K562 (cell line): Measurements from ENCODE around the gene PLAC8. TPM values are rescaled to one million over a fixed set of nuclear protein-coding genes. Genes with fewer than 3 reads are reported as not detected.

Experiments
- CBX3 ChIP-seq, 2 experiments: IDR thresholded peaks; 1 replicate in 1 of 2; 2 replicates in 1 of 2; pipeline ENCODE4 v1.6.1; 2012; ENCODE audit warnings: inconsistent platforms in 2 of 2, low read length in 2 of 2, borderline replicate concordance in 1 of 2, control low read depth in 1 of 2
- NFIC ChIP-seq: fragments of 450-650 bp; IDR thresholded peaks from 2 replicates; pipeline ENCODE4 v1.6.1; 2017; ENCODE audit warnings: mild to moderate bottlenecking, inconsistent platforms
- NFXL1 ChIP-seq: fragments of 450-650 bp; formaldehyde crosslinking; IDR thresholded peaks from 2 replicates; pipeline ENCODE4 v1.4.0; 2021; ENCODE audit warnings: mild to moderate bottlenecking
- POLR2AphosphoS5 ChIP-seq: IDR thresholded peaks from 2 replicates; pipeline ENCODE4 v1.6.1; 2011; ENCODE audit warnings: mild to moderate bottlenecking, low read depth, low read length, moderate library complexity; ENCODE audit not compliant: control insufficient read depth, insufficient read depth
- ZNF318 ChIP-seq, 2 experiments: fragments of 450-650 bp; IDR thresholded peaks; 2 replicates each; pipeline ENCODE4 v1.6.1; 2016; ENCODE audit warnings: mild to moderate bottlenecking in 2 of 2, borderline replicate concordance in 1 of 2, low read depth in 1 of 2, moderate library complexity in 1 of 2
- polyA plus RNA-seq, 8 experiments: library from polyadenylated mRNA; depleted of rRNA in 4 of 8; stranded (reverse) in 5 of 8; unstranded in 3 of 8; fragments of >200 nt; fragmentation: Nextera tagmentation in 2 of 8; fragmentation: Illumina TruSeq in 1 of 8; extraction: Ambion mirVana in 2 of 8; extraction: Trizol in 1 of 8; gene quantifications; 2 replicates each; pipeline versions ENCODE4 v1.2.1 to v1.2.3, GENCODE V29; 2011 to 2014; ENCODE audit warnings: inconsistent platforms in 1 of 8, missing spikeins in 1 of 8
- total RNA-seq, 7 experiments: library from RNA; depleted of rRNA in 6 of 7; stranded (reverse); fragments of >200 nt in 6 of 7; fragmentation: Illumina TruSeq in 2 of 7; extraction: Trizol in 2 of 7; gene quantifications; 2 replicates each; pipeline versions ENCODE4 v1.2.1 to v1.2.3, GENCODE V29; 2011 to 2021; ENCODE audit warnings: low replicate concordance in 1 of 7

PLAC8 gene
- total and polyA plus RNA-seq, 9 of the 15 experiments (the other 6 are each of a cell fraction or from before 2014, with no cell fraction given) = 0.27 to 0.51 TPM; not detected in 7

DNA sequence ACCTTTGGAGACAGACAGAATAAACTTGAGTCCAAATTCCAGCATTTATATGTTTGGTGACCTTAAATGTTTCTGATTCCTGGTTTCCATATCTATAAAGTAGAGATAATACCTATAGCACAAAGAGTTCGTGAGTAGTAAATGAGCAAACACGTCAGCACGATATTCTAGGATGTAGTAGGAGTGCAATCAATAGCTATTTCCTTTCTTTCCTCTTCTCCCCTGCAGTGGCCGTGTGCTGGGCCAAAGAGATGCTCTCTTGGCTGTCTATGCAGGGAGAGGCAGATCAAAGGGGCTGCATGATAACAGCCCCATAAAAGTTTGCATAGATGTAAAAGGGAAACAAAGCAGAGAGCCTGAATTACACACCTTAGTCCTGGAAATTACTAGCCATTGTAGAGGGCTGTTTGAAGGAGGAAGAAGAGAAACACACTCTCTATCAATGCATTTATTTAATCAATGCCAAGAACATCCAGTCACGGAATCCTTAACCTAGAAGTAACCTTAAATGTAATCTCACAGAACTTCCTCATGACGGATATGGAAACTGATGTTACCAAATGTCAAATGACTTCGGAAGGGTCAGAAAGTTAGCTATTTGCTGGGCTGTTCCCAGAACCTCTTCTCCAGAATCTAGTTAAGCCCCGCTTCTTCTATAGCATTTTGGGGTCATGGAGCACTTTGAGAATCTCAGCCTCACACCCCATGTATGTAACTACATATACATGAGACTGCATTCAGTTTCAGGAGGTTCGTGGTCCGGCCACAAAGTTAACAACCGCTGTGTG lies 35.5 kb upstream of the PLAC8 start (continued):
- TF ChIP-seq CBX3 (IDR thresholded peaks at IDR 0.05; ENCODE audit: borderline replicate concordance in 1 of 2, low read length in 2 of 2) = no peak
- TF ChIP-seq POLR2AphosphoS5 = no peak
- no peak for TF ChIP-seq NFXL1 (CRISPR knock-in tag)
- TF ChIP-seq NFIC = no peak
- TF ChIP-seq ZNF318 (IDR thresholded peaks at IDR 0.05; ENCODE audit: borderline replicate concordance in 1 of 2, low read depth in 1 of 2) = no peak
- TF ChIP-seq, all 486 proteins: peak for 0
